ENCODE data around the gene TIGD6. TPM values are rescaled to one million over a fixed set of nuclear protein-coding genes. Genes with fewer than 3 reads are reported as not detected.

The TIGD6 gene
- total and polyA plus RNA-seq, 5 donors from 2014 or later = 2.4 to 3.5 (median 2.9) TPM

DNA sequence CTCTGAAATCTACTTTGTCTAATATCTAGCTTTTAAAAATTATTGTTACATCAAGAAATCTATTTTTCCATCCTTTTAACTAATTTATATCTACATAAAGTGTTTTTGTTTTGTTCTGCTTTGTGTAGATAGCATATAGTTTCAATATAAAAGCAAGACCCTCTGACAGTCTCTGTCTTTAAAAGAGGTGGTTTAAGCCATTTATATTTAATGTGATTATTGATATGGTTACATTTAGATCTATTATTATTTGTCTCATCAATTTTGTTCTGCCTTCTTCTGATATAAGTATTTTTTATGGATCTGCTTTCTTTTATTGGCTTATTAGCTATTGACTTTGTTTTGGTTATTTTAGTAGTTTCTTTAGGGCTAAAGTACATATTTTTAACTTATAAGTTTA is 16.1 kb upstream of the TIGD6 start:
- Mint-ChIP-seq H3K4me1 (peaks cover 0 to 33% (median 11%) of the 10 kb centered on the region in 4 donors), H3K4me3 (no peak overlapping the region), H3K27me3 (no peaks in the 10 kb centered on the region), H3K36me3 (peaks cover 85% of the 10 kb centered on the region), H3K27ac (no peak overlapping the region), H3K9me3 (peaks cover 0 to 6% (median 1%) of the 10 kb centered on the region in 7 donors)
- Histone ChIP-seq H3K4me1 (ENCODE audit: control insufficient read depth, insufficient read depth, low read length, poor library complexity, severe bottlenecking) (no peaks in the 10 kb centered on the region), H3K27ac (ENCODE audit: insufficient read depth, low read length, poor library complexity, severe bottlenecking) (no peak overlapping the region), H3K4me3 (ENCODE audit: low read depth, low read length) (no peak overlapping the region), H3K27me3 (ENCODE audit: control insufficient read depth, insufficient read depth, low read length) (no peaks in the 10 kb centered on the region), H3K36me3 (ENCODE audit: control insufficient read depth, insufficient read depth, low read length) (peaks cover 96% of the 10 kb centered on the region), H3K9me3 (ENCODE audit: control insufficient read depth in 2 of 2, low read length in 2 of 2) (peaks cover 0 to 16% of the 10 kb centered on the region in 2 experiments)
- no peak for ATAC-seq (ENCODE audit: low read depth in 2 of 2)
- DNase-seq = no peak

GRCh38 chr5:150015415-150015814 is 15.0 kb upstream of the TIGD6 start:
- H3K27ac ChIP-seq (ENCODE audit: insufficient read depth, low read length, poor library complexity, severe bottlenecking) = no peak overlapping the region
- ATAC-seq (ENCODE audit: low read depth in 2 of 2) (no peak), DNase-seq (no peak)
- Mint-ChIP-seq H3K27me3 (no peaks in the 10 kb centered on the region), H3K9me3 (peaks cover 0 to 6% (median 1%) of the 10 kb centered on the region in 7 donors), H3K4me3 (no peak overlapping the region), H3K4me1 (peaks cover 0 to 33% (median 13%) of the 10 kb centered on the region in 4 donors), H3K36me3 (peaks cover 86% of the 10 kb centered on the region), H3K27ac (no peak overlapping the region)
- H3K4me1 ChIP-seq (ENCODE audit: control insufficient read depth, insufficient read depth, low read length, poor library complexity, severe bottlenecking) = no peaks in the 10 kb centered on the region
- H3K9me3 ChIP-seq (ENCODE audit: control insufficient read depth in 2 of 2, low read length in 2 of 2) = peaks cover 0 to 16% of the 10 kb centered on the region in 2 experiments
- H3K36me3 ChIP-seq (ENCODE audit: control insufficient read depth, insufficient read depth, low read length) = peaks cover 96% of the 10 kb centered on the region
- H3K27me3 ChIP-seq (ENCODE audit: control insufficient read depth, insufficient read depth, low read length) = no peaks in the 10 kb centered on the region
- no peak overlapping the region for H3K4me3 ChIP-seq (ENCODE audit: low read depth, low read length)

GRCh38 chr5:150014456-150014855 is 14.0 kb upstream of the TIGD6 start:
- no peak overlapping the region for H3K4me3 ChIP-seq (ENCODE audit: low read depth, low read length)
- H3K9me3 ChIP-seq (ENCODE audit: control insufficient read depth in 2 of 2, low read length in 2 of 2) = peaks cover 0 to 16% of the 10 kb centered on the region in 2 experiments
- DNase-seq (no peak), ATAC-seq (ENCODE audit: low read depth in 2 of 2) (no peak)
- peaks cover 81% of the 10 kb centered on the region for H3K36me3 Mint-ChIP-seq
- H3K4me1 Mint-ChIP-seq = peaks cover 0 to 31% (median 13%) of the 10 kb centered on the region in 4 donors
- H3K36me3 ChIP-seq (ENCODE audit: control insufficient read depth, insufficient read depth, low read length) = peaks cover 97% of the 10 kb centered on the region
- H3K27me3 Mint-ChIP-seq = no peaks in the 10 kb centered on the region
- no peaks in the 10 kb centered on the region for H3K27me3 ChIP-seq (ENCODE audit: control insufficient read depth, insufficient read depth, low read length)
- no peaks in the 10 kb centered on the region for H3K4me1 ChIP-seq (ENCODE audit: control insufficient read depth, insufficient read depth, low read length, poor library complexity, severe bottlenecking)
- no peak overlapping the region for H3K4me3 Mint-ChIP-seq
- peaks cover 0 to 6% (median 1%) of the 10 kb centered on the region in 7 donors for H3K9me3 Mint-ChIP-seq
- H3K27ac Mint-ChIP-seq = no peak overlapping the region
- H3K27ac ChIP-seq (ENCODE audit: insufficient read depth, low read length, poor library complexity, severe bottlenecking) = no peak overlapping the region

DNA sequence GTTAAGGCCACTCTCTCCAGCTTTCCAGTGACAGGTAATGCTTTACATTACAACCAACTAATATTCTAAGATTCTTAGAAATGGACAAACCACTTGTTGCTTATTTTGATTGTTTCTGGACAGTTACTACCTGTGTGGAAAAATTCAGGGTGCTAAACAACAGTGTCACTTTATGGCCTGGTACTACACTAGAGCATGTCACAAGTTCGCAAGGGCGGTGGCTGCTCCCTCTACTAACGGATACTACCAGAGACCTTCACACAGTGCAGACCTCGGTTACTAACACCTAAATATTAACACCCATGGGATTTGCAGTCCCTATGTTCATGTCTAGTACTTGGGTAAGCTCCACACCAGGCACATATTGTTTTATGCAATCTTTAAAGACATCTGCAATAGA is 13.5 kb upstream of the TIGD6 start:
- H3K4me3 Mint-ChIP-seq = no peak overlapping the region
- Histone ChIP-seq H3K4me3 (ENCODE audit: low read depth, low read length) (no peak overlapping the region), H3K9me3 (ENCODE audit: control insufficient read depth in 2 of 2, low read length in 2 of 2) (peaks cover 0 to 16% of the 10 kb centered on the region in 2 experiments), H3K4me1 (ENCODE audit: control insufficient read depth, insufficient read depth, low read length, poor library complexity, severe bottlenecking) (no peaks in the 10 kb centered on the region), H3K36me3 (ENCODE audit: control insufficient read depth, insufficient read depth, low read length) (peaks cover 95% of the 10 kb centered on the region), H3K27ac (ENCODE audit: insufficient read depth, low read length, poor library complexity, severe bottlenecking) (no peak overlapping the region), H3K27me3 (ENCODE audit: control insufficient read depth, insufficient read depth, low read length) (no peaks in the 10 kb centered on the region)
- H3K4me1 Mint-ChIP-seq = peaks cover 0 to 26% (median 13%) of the 10 kb centered on the region in 4 donors
- DNase-seq (no peak), ATAC-seq (ENCODE audit: low read depth in 2 of 2) (no peak)
- peaks cover 76% of the 10 kb centered on the region for H3K36me3 Mint-ChIP-seq
- H3K9me3 Mint-ChIP-seq = peaks cover 0 to 6% (median 1%) of the 10 kb centered on the region in 7 donors
- H3K27ac Mint-ChIP-seq = no peak overlapping the region
- H3K27me3 Mint-ChIP-seq = no peaks in the 10 kb centered on the region

GRCh38 chr5:150009671-150010387 is 9.4 kb upstream of the TIGD6 start:
- ATAC-seq (ENCODE audit: low read depth in 2 of 2) = no peak
- no peaks in the 10 kb centered on the region for H3K27me3 Mint-ChIP-seq

DNA sequence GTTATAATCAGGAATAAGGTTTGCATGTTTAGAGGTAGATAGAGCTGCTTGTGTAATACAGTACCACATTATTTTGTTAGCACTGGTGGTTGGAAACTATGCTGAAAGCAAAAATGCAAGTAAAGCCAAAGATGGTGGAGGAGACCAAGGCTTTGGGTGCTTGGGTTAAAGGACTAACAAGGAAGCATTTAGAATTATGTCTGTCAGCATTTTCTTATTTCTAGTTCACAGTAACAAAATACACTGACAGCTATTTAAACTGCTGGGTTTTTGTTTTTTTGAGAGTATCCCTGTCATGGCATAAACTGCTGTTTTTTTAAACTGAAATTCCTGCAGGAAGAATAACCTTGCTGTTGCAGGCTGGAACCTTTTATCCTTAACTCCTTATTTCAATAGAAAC is 6.6 kb upstream of the TIGD6 start:
- Histone ChIP-seq H3K36me3 (ENCODE audit: control insufficient read depth, insufficient read depth, low read length) (peaks cover 71% of the 10 kb centered on the region), H3K4me3 (ENCODE audit: low read depth, low read length) (no peak overlapping the region), H3K27ac (ENCODE audit: insufficient read depth, low read length, poor library complexity, severe bottlenecking) (no peak overlapping the region), H3K4me1 (ENCODE audit: control insufficient read depth, insufficient read depth, low read length, poor library complexity, severe bottlenecking) (peaks cover 18% of the 10 kb centered on the region), H3K27me3 (ENCODE audit: control insufficient read depth, insufficient read depth, low read length) (no peaks in the 10 kb centered on the region), H3K9me3 (ENCODE audit: control insufficient read depth in 2 of 2, low read length in 2 of 2) (no peaks in the 10 kb centered on the region)
- H3K4me3 Mint-ChIP-seq = peak overlapping the region in 1 of 4 donors; percentile 8
- no peaks in the 10 kb centered on the region for H3K9me3 Mint-ChIP-seq
- ATAC-seq (ENCODE audit: low read depth in 2 of 2) = no peak
- H3K36me3 Mint-ChIP-seq = peaks cover 50% of the 10 kb centered on the region
- peaks cover 14 to 50% (median 42%) of the 10 kb centered on the region in 4 donors for H3K4me1 Mint-ChIP-seq
- DNase-seq = no peak
- H3K27me3 Mint-ChIP-seq = no peaks in the 10 kb centered on the region
- H3K27ac Mint-ChIP-seq = no peak overlapping the region

More at GRCh38 chr5:150009671-150010387, 9.4 kb upstream of the TIGD6 start:
- peaks cover 62% of the 10 kb centered on the region for H3K36me3 Mint-ChIP-seq
- Histone ChIP-seq H3K9me3 (ENCODE audit: control insufficient read depth in 2 of 2, low read length in 2 of 2) (peaks cover 0 to 1% of the 10 kb centered on the region in 2 experiments), H3K4me1 (ENCODE audit: control insufficient read depth, insufficient read depth, low read length, poor library complexity, severe bottlenecking) (peaks cover 5% of the 10 kb centered on the region), H3K36me3 (ENCODE audit: control insufficient read depth, insufficient read depth, low read length) (peaks cover 92% of the 10 kb centered on the region), H3K27me3 (ENCODE audit: control insufficient read depth, insufficient read depth, low read length) (no peaks in the 10 kb centered on the region), H3K4me3 (ENCODE audit: low read depth, low read length) (no peak overlapping the region), H3K27ac (ENCODE audit: insufficient read depth, low read length, poor library complexity, severe bottlenecking) (no peak overlapping the region)
- no peak overlapping the region for H3K4me3 Mint-ChIP-seq
- H3K27ac Mint-ChIP-seq = peak overlapping the region in 1 of 3 donors; percentile 25
- no peak for DNase-seq
- H3K4me1 Mint-ChIP-seq = peaks cover 25 to 33% (median 26%) of the 10 kb centered on the region in 4 donors
- no peaks in the 10 kb centered on the region for H3K9me3 Mint-ChIP-seq

- H3K27me3 ChIP-seq (ENCODE audit: control insufficient read depth, insufficient read depth, low read length) = no peaks in the 10 kb centered on the region
- peaks cover 45% of the 10 kb centered on the region for H3K36me3 Mint-ChIP-seq
- H3K4me3 Mint-ChIP-seq = no peak overlapping the region
- H3K9me3 Mint-ChIP-seq = no peaks in the 10 kb centered on the region
- DNase-seq = no peak
- H3K4me3 ChIP-seq (ENCODE audit: low read depth, low read length) = no peak overlapping the region
- H3K4me1 Mint-ChIP-seq = peaks cover 19 to 56% (median 46%) of the 10 kb centered on the region in 4 donors
- peaks cover 25% of the 10 kb centered on the region for H3K4me1 ChIP-seq (ENCODE audit: control insufficient read depth, insufficient read depth, low read length, poor library complexity, severe bottlenecking)
- peaks cover 67% of the 10 kb centered on the region for H3K36me3 ChIP-seq (ENCODE audit: control insufficient read depth, insufficient read depth, low read length)
- H3K27me3 Mint-ChIP-seq = peaks cover 4% of the 10 kb centered on the region
- H3K27ac Mint-ChIP-seq = no peak overlapping the region
- ATAC-seq (ENCODE audit: low read depth in 2 of 2) = no peak
- no peaks in the 10 kb centered on the region for H3K9me3 ChIP-seq (ENCODE audit: control insufficient read depth in 2 of 2, low read length in 2 of 2)
- H3K27ac ChIP-seq (ENCODE audit: insufficient read depth, low read length, poor library complexity, severe bottlenecking) = no peak overlapping the region
Observed at GRCh38 chr5:150006318-150006717, 5.9 kb upstream of the TIGD6 start.
